ENCODE data around the gene CDK11B.
A peak's percentile ranks its signal among the peaks of the same experiment; 100 is the strongest.
"Not testable (repeated sequence)": the region's sequence is repeated elsewhere in the genome, so short reads cannot be mapped to it uniquely, and the experiment has no call there.

CDK11B gene

DNA sequence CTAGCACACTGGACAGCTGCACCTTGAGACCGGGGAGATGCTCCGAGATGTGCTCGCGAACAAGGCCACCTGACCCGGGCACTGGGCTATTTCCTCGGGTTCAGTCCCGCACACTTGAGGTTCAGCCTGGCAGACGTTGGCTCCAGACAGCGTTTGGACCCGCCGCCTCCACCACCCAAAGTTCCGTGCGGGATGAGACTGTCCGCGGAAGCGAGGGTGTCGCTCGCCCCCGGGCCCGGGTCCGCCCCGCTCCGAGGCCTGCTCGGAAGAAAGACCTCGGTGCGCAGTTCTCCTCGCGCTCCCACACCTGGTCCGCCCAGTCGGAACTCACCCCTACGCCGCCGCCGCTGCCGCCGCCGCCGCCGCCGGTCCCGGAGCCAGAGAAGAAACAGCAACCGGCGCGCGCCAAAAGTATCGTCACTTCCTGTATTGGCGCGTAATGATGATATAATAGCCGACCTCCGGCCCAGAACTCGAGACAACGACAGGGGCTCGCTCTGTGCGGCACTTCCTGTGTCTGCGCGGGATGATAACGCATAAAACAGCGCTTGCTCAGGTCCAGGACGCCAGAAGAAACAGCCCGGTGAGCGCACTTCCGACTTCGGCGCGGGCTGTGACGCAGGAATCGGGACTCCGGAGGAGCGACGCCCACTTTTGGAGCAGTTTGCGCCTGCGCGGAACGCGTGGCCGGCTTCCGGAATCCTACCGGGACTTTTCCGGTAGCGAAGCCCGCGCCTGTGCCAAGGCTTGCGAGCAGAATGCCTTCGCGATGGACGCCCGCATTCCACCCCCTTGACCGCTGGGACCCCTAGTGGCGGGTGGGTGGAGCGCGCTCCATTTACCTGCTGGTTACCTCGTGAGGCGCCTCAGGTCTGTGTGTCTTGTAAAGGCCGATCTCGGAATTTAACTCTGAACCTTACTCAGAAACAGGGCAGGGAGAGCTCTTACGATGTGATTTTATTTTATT lies at the start of gene CDK11B:
Gene CDK11B, minus strand, starts transcription at position 422 of the 967 bp plus-strand sequence. CDS start 1,519 bp downstream, outside the sequence.
- peak; percentile 94 for DNase-seq (ENCODE audit: low read depth)

DNA sequence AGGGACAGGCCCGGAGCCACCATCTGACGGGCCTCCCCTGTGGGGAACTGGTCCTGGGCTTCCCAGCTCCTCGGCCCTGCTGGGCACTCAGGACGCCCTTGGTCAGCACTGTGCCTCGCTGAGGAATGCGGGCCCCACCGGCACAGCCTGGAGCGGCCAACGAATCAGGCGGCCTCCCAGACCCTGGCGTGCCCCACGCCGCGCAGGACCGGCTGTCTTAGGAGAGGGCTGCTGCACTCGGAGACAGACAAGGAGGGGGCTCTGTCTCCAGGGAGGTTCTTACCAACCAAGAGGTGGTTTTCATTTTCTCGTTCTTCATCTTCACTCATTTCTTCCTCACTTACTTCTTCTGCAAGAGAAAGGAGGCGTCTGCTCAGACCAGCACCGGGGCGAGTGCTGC lies 49.1 kb upstream of the CDK11B start:
- not testable (repeated sequence) for DNase-seq (ENCODE audit: low read depth)

DNA sequence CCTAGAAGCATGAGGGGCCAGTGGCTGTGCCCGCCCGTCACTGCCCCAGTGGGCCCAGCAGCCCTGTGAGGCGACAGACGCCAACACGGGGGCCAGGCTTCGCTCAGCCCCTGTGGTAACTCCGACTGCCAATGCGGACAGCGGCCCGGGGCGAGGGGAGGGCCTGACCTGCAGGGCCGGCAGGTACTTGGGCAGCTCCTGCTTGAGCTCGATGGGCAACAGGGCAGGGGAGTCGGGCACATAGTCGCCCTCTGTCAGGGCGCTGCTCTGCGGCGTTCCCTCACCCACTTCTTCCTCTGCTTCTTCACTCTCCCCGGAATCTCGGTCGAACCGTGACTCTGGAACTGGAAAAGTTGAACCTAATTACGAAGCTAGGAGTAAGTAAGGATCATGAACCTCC lies 48.4 kb upstream of the CDK11B start:
- DNase-seq (ENCODE audit: low read depth) = not testable (repeated sequence)

DNA sequence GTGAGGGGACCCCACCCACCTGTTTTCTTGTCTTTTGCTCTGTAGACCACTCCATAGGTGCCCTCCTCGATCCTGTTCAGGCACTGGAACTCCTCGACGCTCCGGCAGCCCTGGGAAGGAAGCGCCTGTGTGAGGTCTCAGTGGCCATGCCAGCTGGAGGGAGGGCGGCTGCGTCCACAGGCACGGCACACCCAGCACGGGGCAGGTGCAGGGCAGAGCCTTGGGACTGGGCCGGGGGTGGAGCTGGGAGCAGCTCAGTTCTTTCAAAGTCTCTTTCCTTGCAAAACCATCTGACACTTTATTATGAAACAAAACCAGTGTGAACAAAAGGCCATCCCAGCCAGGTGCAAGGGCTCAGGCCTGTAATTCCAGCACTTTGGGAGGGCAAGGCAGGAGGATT lies 46.8 kb upstream of the CDK11B start:
- DNase-seq (ENCODE audit: low read depth) = not testable (repeated sequence)

DNA sequence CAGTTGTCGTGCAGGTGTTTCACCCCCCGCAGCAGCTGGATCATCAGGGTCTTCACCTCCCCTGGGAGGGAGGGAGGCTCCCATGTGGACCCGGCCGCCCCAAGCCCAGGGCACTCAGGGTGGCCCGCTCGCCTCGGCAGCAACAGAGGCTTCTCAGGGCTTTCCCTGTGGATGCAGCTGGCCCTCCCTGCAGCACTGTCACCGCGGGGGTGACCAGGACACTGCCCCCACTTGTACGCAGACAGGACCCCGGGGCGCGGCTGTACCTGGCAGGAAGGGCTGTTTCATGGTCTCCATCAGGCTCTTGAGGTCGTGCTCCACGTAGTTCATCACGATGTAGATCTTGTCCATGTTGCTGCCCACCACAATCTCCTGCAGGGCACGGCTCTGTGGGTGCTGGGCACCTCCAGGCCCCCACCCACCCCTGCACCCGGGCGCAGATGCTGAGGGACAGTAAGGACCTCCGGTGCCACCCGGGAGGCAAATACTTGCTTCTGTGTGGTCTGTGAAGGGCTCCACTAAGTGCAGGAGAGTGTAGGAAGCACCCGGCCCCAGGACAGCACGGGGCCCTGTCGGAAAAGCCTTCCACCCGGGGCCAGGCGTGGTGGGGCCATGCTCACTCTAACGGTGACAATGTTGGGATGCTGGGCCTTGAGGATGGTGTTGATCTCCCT lies 45.6 kb upstream of the CDK11B start:
- not testable (repeated sequence) for DNase-seq (ENCODE audit: low read depth)

DNA sequence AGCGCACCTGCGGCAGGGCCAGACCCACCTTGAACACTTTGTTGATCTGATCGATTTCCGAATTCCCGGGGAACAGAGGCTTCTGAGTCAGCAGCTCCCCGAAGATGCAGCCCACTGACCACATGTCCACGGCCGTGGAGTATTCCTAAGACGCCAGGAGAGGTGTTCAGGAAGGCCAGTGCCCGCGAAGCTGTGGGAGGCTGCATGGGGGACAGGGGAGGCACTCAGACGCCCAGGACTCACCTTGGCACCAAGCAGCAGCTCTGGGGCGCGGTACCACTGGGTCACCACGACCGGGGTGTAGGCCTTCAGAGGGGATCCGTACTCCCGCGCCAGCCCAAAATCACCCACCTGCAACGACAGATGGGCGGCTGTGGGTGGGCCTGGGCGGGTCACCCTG lies 45.0 kb upstream of the CDK11B start:
- no peak for DNase-seq (ENCODE audit: low read depth)

DNA sequence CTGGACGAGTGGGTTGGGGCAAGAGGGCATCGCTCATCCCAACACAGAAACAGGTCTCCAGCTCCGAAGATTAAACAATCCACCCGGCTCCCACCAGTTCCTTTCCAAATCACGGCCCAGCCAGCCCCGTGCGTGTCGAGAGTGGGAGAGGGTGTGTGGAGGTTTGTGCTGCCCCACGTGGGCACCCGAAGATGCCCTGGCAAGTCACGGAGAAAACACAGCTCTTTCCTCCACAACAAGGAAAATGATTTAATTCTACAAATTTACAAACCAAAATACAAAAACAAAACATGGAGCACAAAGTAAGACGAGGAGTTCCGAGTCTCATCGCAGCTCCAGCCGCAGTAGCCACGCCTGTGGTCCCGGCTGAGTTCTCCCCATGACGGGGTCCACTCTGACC lies 43.7 kb upstream of the CDK11B start:
- not testable (repeated sequence) for DNase-seq (ENCODE audit: low read depth)

DNA sequence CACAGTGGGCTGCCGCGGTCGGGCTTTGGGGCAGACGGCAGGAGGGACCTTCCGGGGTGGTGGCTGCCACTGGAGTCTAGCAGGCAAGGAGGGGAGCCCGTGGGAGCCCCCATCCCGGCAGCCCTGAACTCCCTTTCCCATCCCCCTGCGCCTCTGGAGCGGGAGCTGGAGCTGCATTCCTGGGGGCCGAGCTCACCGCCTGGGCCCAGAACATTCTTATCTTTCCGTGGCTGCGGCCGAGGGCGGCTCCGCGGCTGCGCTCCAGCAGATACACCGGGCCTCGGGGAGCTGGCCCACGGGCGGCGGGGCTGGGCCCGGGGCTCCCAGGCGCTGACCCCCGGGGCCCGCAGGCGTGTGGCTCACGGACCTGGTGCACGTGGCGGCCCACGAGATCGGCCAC lies 41.8 kb upstream of the CDK11B start:
- not testable (repeated sequence) for DNase-seq (ENCODE audit: low read depth)

DNA sequence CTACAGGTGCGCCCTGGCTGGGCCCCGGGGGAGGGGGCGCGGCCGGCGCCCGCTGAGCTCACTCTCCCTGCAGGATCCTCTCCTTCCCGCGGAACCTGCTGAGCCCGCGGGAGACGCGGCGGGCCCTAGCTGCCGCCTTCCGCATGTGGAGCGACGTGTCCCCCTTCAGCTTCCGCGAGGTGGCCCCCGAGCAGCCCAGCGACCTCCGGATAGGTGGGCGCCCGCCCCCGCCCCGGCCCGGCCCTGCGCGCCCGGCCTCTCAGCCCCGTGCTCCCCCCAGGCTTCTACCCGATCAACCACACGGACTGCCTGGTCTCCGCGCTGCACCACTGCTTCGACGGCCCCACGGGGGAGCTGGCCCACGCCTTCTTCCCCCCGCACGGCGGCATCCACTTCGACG lies 41.3 kb upstream of the CDK11B start:
- DNase-seq (ENCODE audit: low read depth) = not testable (repeated sequence)

DNA sequence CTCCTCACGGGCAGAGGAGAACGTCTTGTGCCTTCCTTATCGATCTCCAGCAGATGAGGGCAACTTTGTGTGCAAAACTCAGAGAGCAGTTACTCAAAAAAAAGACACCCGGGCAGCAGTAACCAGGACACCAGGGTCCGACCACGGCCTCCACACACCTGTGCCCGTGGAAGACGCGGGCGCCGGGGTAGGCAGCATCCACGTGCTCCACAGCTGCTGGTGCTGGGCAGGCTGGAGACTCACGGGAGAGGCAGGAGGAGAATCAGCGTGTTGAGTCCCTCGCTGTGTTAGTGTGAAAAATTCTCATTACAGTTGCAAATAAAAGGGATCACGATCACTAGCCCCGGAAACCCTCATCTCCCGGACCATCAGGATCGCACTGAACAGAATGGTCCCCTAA lies 40.3 kb upstream of the CDK11B start:
- not testable (repeated sequence) for DNase-seq (ENCODE audit: low read depth)

DNA sequence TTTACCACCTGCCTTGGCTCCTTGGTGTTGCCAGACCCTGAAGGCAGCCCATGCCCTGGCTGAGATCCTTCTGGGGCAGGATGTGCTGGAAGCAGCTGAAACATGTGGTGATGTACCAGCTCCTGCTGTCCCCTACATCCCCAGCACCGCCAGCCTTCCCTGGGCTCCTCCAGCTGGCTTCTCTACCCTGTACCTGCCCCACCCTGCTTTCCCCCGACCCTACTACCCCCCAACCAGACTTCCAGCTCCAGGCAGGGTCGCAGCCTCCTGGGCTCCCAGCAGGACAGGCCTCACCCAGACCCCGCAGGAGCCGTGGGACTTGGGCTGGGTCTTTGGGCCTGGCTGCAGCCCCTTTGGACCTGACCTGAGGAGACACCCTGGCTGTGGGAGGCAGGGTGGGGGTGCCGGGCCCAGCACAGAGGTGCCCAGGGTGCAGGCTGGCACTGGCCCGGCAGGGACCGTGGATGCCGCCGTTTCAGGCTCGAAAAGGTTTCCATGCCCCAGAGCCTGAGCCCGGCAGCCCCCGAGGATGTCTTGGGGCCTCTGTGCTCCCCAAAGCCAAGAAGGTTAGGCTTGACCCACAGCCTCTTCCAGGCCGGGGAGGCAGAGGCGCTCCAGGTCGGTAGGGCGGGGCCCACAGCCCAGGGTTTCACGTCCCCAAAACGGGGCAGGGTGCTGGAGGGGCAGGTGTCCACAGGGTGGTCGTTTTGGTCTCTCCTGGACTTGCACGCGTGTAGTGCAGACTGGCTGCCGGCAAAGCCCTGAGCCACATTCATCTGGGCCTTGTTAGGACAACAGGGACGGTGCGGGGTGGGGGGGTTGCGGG lies 38.8 kb upstream of the CDK11B start:
- DNase-seq (ENCODE audit: low read depth) = not testable (repeated sequence)

DNA sequence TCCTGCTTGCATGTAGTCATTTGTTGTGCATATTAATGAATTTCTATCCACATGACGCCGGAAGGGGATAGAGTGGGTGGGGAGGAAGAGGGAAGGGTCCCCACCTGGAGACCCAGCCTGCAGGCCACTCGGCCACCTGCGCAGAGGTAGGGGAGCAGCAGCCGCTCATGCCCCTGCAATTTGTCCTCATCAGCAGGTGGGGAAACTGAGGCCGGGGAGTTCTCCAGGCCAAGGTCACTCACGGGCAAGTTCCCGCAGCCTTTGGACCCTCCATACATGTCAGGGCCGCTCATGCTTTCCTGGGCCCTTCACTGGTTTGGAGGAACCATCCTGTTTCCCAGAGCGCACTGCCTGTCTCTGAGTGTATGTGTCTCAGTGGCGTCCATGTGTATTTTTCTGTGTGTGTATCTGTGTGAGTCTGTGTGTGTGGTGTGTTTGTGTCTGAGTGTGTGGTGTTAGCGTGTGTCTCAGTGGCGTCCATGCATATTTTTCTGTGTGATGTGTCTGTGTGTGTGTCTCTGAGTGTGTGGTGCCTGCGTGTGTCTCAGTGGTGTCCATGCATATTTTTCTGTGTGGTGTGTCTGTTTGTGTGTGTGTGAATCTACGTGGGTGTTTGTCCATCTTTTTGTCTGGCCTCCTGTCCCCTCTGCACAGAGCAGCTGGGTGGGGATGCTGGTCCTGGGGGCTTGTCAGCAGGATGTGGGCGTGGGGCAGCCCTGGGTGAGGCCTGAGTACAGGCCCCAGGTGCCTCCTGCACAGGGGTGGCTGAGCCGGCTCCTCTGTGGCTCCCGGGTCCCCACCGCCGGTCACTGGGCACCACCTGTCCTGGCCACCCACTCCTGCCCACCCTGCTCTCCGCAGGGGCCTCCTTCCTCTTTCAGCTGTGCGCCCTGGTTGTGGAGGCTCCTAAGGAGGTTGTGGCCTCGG lies 37.9 kb upstream of the CDK11B start:
- not testable (repeated sequence) for DNase-seq (ENCODE audit: low read depth)

DNA sequence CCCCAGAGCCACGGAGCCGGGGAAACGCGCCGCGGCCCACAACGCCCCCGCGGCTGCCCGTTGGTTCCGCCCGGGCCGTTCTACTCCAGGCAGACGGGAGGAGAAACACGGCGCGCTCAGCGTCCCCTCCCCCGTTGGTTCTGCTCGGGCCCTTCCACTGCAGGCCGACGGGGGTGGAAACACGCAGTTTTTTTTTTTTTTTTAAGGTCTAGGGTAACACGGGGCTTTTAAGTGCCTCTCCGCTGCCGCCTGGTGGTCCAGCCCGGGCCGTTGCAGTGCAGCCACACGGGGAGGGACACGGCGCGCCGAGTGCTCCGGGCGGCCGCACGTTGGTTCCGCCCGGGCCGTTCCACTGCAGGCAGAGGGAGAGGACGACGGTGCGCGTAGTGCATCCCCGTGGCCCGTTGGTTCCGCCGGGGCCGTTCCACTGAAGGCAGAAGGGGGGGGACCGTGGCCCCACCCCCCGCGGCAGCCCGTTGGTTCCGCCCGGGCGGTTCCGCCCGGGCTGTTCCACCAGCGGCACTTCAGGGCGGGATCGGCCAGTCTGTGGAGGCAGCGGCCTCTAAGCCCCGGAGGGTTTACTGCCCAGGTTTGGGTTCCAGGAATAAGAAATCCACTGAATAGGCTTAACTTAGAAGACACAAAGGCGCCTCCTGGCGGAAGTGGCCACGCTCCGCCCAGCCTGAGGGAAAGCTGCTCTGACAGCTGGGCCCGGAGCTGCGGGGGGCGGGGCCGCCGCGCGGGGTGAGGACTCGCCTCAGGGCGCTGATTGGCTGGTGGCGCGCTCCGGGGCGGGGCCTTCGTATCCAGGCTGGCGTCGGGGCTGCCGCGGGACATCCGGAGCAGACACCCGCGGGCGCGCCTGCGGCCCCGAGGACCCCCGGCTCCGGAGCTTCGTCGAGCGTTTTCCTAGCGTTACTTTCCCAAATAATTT lies 34.2 kb upstream of the CDK11B start, which contains the start of gene SLC35E2B:
Gene SLC35E2B, minus strand, starts transcription at position 82 of the 934 bp plus-strand sequence. CDS start 16,096 bp downstream, outside the sequence.
- DNase-seq (ENCODE audit: low read depth) = peak; percentile 97

DNA sequence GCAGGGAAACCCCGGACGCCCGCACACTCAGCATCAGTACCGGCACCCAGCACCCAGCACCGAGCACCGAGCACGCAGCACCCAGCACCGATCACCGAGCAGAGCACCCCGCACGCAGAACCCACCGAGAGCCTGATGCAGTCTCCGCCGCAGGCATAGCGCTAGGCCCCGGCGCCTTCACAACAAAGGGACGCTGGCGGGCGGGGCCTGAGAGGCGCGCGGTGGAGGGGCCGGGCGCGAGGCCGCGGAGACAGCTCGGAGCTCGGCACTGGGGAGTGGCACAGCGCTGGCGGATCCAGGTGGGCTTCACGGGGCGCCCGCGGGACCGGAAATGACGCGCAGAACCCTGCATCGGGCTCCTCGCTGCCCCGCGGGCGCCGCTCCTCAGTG lies 33.5 kb upstream of the CDK11B start:
- DNase-seq (ENCODE audit: low read depth) = peak; percentile 77

DNA sequence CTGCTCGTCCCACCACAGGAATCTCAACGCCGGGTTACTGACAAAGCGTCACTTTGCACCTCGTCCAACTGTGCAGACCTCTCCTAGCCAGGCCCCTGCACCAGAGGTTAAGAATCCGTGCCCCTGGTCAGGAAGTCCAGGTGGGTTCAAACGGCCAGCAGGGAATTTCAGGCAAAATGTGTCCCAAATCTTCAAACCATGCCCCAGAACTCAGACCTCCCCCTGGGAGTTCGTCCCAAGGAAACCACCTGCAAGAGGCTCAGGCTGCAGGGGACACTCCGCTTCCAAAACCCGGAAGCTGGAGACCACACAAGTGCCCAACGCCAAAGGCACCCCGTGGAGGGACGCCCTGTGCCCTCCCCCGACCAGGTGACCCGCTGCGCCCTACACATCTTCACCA lies 32.6 kb upstream of the CDK11B start:
- not testable (repeated sequence) for DNase-seq (ENCODE audit: low read depth)

DNA sequence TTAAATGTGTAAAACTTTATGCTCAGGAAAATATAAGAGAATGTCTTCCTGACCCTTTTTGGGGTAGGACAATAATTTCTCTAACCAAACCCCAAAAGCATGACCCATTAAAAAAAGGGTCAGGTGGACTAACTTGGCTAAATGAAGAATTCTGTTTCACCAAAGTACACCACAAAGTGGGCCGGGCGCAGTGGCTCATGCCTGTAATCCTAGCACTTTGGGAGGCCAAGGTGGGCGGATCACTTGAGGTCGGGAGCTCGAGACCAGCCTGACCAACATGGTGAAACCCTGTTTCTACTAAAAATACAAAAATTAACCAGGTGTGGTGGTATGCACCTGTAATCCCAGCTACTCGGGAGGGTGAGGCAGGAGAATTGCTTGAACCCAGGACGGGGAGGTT lies 30.7 kb upstream of the CDK11B start:
- not testable (repeated sequence) for DNase-seq (ENCODE audit: low read depth)

DNA sequence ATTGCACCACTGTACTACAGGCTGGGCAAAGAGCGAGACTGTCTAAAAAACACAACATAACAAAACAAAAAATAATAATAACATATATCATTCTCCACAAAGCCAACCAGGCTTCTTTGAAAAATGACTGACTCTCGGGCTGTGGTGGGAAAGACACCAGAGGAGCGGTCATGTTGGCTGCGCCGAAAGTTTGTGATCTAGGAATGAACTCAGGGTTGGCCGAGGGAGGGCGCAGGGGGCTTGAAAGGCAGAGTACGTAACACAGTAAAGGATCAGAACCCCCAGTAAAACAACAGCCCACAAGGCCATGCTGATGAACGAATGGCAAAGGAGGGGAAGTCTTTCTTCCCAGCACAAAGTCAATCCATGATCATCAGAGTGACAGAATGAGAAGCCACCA lies 29.0 kb upstream of the CDK11B start:
- no peak for DNase-seq (ENCODE audit: low read depth)

DNA sequence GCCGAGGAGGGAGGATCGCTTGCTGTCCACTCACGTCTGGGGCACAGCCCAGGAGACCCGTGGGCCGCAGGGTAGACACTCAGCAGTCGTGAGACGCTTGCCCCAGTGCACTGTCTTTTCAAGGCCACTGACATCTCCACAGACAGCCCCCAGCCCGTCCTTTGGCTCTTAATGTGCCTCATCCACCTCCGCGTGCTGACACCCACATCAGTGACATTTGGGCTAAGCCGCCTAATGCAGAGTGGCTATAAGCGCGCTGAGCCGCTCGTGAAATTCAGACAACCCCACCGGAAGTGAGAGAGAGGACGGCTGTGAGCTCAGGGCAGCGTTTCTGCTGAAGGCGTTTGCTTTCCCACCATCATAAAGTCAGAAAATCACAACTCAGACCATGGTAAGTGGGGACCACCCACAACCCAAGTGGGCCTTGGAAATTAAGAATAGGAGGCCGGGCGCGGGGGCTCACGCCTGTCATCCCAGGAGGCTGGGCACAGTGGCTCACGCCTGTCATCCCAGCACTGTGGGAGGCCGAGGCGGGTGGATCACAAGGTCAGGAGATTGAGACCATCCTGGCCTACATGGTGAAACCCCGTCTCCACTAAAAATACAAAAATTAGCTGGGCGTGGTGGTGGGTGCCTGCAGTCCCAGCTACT lies 25.4 kb upstream of the CDK11B start:
- no peak for DNase-seq (ENCODE audit: low read depth)
